Mesodermal cell (in vitro differentiated cells): ENCODE measurements around the gene TCERG1L.

Source experiments
- H3K27ac ChIP-seq: 2 replicates; pipeline ENCODE4 v1.7.0; 2013; ENCODE audit warnings: mild to moderate bottlenecking, low read depth, low read length, moderate library complexity; ENCODE audit not compliant: severe bottlenecking
- H3K36me3 ChIP-seq: 2 replicates; pipeline ENCODE4 v1.7.1; 2013; ENCODE audit warnings: mild to moderate bottlenecking, low read length, moderate library complexity; ENCODE audit not compliant: control insufficient read depth, insufficient read depth
- H3K4me1 ChIP-seq: one replicate; pipeline ENCODE4 v1.7.1; 2013; ENCODE audit warnings: mild to moderate bottlenecking, low read length; ENCODE audit not compliant: insufficient read depth, control insufficient read depth, poor library complexity, severe bottlenecking
- H3K4me3 ChIP-seq: 2 replicates; pipeline ENCODE4 v1.7.0; 2013; ENCODE audit warnings: low read length, control low read depth, mild to moderate bottlenecking; ENCODE audit not compliant: insufficient read depth, poor library complexity, severe bottlenecking; ENCODE audit errors: extremely low read depth
- H3K9me3 ChIP-seq: 2 replicates; pipeline ENCODE4 v1.7.1; 2013; ENCODE audit warnings: mild to moderate bottlenecking, low read length, moderate library complexity; ENCODE audit not compliant: control insufficient read depth
- WGBS, 2 experiments: methylation state at CpG; one replicate each; pipeline ENCODE4 v1.1.5; 2013; ENCODE audit warnings: missing lambda C conversion rate in 2 of 2; ENCODE audit not compliant: insufficient coverage in 2 of 2; 5-methylcytosine and 5-hydroxymethylcytosine counted together

TCERG1L gene

GRCh38 chr10:131282961-131283360 lies 28.6 kb downstream of the TCERG1L start:
- Histone ChIP-seq H3K4me1 (no peaks in the 10 kb centered on the region), H3K27ac (no peak overlapping the region), H3K4me3 (no peak overlapping the region), H3K9me3 (no peaks in the 10 kb centered on the region), H3K36me3 (no peaks in the 10 kb centered on the region)
- WGBS, 2 experiments, result 92 to 94% methylated on average over 8 of the region's 9 CpGs

GRCh38 chr10:131280101-131280500 lies 31.4 kb downstream of the TCERG1L start:
- Histone ChIP-seq H3K27ac (no peak overlapping the region), H3K4me1 (no peaks in the 10 kb centered on the region), H3K4me3 (no peak overlapping the region), H3K36me3 (no peaks in the 10 kb centered on the region), H3K9me3 (no peaks in the 10 kb centered on the region)
- WGBS, 2 experiments, result 33 to 40% methylated on average over 1 of the region's 1 CpG

GRCh38 chr10:131279516-131279915 lies 32.0 kb downstream of the TCERG1L start:
- no peaks in the 10 kb centered on the region for H3K9me3 ChIP-seq
- no peaks in the 10 kb centered on the region for H3K4me1 ChIP-seq
- H3K27ac ChIP-seq, result no peak overlapping the region
- H3K36me3 ChIP-seq, result no peaks in the 10 kb centered on the region
- 78 to 91% methylated on average over 5 to 6 of the region's 9 CpGs for WGBS, 2 experiments
- H3K4me3 ChIP-seq, result no peak overlapping the region

- Histone ChIP-seq H3K9me3 (no peaks in the 10 kb centered on the region), H3K4me1 (no peaks in the 10 kb centered on the region), H3K27ac (no peak overlapping the region), H3K36me3 (no peaks in the 10 kb centered on the region), H3K4me3 (no peak overlapping the region)
- WGBS, 2 experiments, result 88 to 98% methylated on average over 9 to 12 of the region's 12 CpGs
These were observed 33.6 kb downstream of the TCERG1L start for GRCh38 chr10:131277969-131278368.

- no peaks in the 10 kb centered on the region for H3K9me3 ChIP-seq
- no peaks in the 10 kb centered on the region for H3K36me3 ChIP-seq
- no peak overlapping the region for H3K27ac ChIP-seq
- WGBS, 2 experiments, result 89 to 92% methylated on average over 11 to 12 of the region's 12 CpGs
- H3K4me3 ChIP-seq, result no peak overlapping the region
- no peaks in the 10 kb centered on the region for H3K4me1 ChIP-seq
These were observed 34.2 kb downstream of the TCERG1L start for GRCh38 chr10:131277278-131277677.

GRCh38 chr10:131275691-131276090 lies 35.8 kb downstream of the TCERG1L start:
- H3K4me1 ChIP-seq, result no peaks in the 10 kb centered on the region
- H3K27ac ChIP-seq, result no peak overlapping the region
- no peaks in the 10 kb centered on the region for H3K36me3 ChIP-seq
- no peak overlapping the region for H3K4me3 ChIP-seq
- H3K9me3 ChIP-seq, result no peaks in the 10 kb centered on the region
- 100% methylated on average over 1 to 4 of the region's 4 CpGs for WGBS, 2 experiments

- Histone ChIP-seq H3K36me3 (no peaks in the 10 kb centered on the region), H3K4me3 (no peak overlapping the region), H3K4me1 (peaks cover 5% of the 10 kb centered on the region), H3K27ac (no peak overlapping the region), H3K9me3 (no peaks in the 10 kb centered on the region)
- WGBS, 2 experiments, result 83 to 85% methylated on average over 5 of the region's 5 CpGs
These were observed 36.6 kb downstream of the TCERG1L start for GRCh38 chr10:131274883-131275282.

- no peaks in the 10 kb centered on the region for H3K9me3 ChIP-seq
- H3K4me3 ChIP-seq, result no peak overlapping the region
- no peaks in the 10 kb centered on the region for H3K36me3 ChIP-seq
- H3K27ac ChIP-seq, result no peak overlapping the region
- H3K4me1 ChIP-seq, result peaks cover 7% of the 10 kb centered on the region
- 92 to 94% methylated on average over 17 to 19 of the region's 19 CpGs for WGBS, 2 experiments
These were observed 37.2 kb downstream of the TCERG1L start for GRCh38 chr10:131274133-131274880.

- H3K36me3 ChIP-seq, result no peaks in the 10 kb centered on the region
- no peak overlapping the region for H3K4me3 ChIP-seq
- no peak overlapping the region for H3K27ac ChIP-seq
- no peaks in the 10 kb centered on the region for H3K9me3 ChIP-seq
- peaks cover 7% of the 10 kb centered on the region for H3K4me1 ChIP-seq
- 82 to 89% methylated on average over 7 to 9 of the region's 10 CpGs for WGBS, 2 experiments
These were observed 38.0 kb downstream of the TCERG1L start for GRCh38 chr10:131273476-131273875.

GRCh38 chr10:131272897-131273451 lies 38.5 kb downstream of the TCERG1L start:
- Histone ChIP-seq H3K36me3 (no peaks in the 10 kb centered on the region), H3K9me3 (no peaks in the 10 kb centered on the region), H3K27ac (no peak overlapping the region), H3K4me3 (no peak overlapping the region), H3K4me1 (peaks cover 7% of the 10 kb centered on the region)
- 80 to 87% methylated on average over 10 to 11 of the region's 15 CpGs for WGBS, 2 experiments

GRCh38 chr10:131271966-131272365 lies 39.6 kb downstream of the TCERG1L start:
- H3K4me3 ChIP-seq, result no peak overlapping the region
- H3K4me1 ChIP-seq, result peaks cover 7% of the 10 kb centered on the region
- H3K9me3 ChIP-seq, result no peaks in the 10 kb centered on the region
- H3K27ac ChIP-seq, result no peak overlapping the region
- 94 to 95% methylated on average over 10 of the region's 12 CpGs for WGBS, 2 experiments
- H3K36me3 ChIP-seq, result no peaks in the 10 kb centered on the region
